Hematopoietic multipotent progenitor cell treated with erythropoietin and hydrocortisone succinate and interleukin-3 and kit ligand, for 15 days (in vitro differentiated cells): Measurements from ENCODE around the gene HOXC5.
A peak's percentile ranks its signal among the peaks of the same experiment; 100 is the strongest.

Experiments used
- DNase-seq: peaks from one replicate; pipeline ENCODE4 v3.0.0-alpha.2; 2015; ENCODE audit warnings: low spot score

The HOXC5 gene

GRCh38 chr12:53995378-53996239 is 37.2 kb upstream of the HOXC5 start:
- no peak for DNase-seq

GRCh38 chr12:53996240-53997203 is 36.3 kb upstream of the HOXC5 start:
- DNase-seq: no peak

GRCh38 chr12:53997204-53998109 is 35.4 kb upstream of the HOXC5 start:
- DNase-seq: no peak

- DNase-seq: no peak
Measured at GRCh38 chr12:53998110-53998899, 34.5 kb upstream of the HOXC5 start.

DNA sequence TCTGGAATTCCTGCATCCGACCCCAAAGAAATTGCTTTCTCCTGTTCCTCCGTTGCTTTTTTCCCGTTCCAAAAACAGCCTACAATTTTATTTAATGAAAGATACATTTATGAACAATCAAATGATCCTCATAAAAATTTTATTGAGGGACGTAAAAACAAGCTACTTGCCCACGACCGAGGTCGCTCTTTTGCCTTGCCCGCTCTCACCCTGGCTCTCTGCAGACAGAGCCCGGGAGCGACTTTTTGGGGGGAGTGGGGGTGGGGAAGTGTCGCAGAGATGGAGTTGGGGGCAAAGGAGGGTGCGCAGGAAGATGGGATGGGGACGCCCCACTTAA is 34.0 kb upstream of the HOXC5 start:
- no peak for DNase-seq

DNA sequence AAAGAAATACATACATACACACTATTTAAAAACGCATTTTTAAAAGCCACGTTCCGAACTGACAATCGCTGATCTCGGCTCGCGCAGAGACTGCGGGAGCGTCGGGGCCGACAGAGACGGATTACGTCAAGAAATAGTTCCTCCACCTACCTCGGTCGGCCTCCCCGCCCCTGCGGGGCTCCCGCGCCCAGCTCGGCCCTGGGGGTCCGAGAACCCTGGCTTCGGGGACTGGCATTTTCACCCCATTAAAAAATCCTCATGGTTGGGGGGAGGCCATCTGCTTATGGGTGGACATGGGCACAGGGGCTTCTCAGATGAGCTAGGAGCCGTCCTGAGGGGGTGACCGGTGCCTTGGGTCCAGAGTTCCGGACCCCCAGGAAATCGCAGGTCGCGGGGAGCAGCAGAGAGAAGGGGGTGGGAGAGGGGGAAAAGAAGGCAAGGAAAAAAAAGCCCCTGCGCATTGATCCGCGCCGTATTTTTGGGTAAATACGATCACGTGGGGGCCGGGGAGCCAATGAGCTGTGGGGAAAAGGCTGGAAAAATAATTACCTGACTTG is 33.2 kb upstream of the HOXC5 start:
- no peak for DNase-seq

DNA sequence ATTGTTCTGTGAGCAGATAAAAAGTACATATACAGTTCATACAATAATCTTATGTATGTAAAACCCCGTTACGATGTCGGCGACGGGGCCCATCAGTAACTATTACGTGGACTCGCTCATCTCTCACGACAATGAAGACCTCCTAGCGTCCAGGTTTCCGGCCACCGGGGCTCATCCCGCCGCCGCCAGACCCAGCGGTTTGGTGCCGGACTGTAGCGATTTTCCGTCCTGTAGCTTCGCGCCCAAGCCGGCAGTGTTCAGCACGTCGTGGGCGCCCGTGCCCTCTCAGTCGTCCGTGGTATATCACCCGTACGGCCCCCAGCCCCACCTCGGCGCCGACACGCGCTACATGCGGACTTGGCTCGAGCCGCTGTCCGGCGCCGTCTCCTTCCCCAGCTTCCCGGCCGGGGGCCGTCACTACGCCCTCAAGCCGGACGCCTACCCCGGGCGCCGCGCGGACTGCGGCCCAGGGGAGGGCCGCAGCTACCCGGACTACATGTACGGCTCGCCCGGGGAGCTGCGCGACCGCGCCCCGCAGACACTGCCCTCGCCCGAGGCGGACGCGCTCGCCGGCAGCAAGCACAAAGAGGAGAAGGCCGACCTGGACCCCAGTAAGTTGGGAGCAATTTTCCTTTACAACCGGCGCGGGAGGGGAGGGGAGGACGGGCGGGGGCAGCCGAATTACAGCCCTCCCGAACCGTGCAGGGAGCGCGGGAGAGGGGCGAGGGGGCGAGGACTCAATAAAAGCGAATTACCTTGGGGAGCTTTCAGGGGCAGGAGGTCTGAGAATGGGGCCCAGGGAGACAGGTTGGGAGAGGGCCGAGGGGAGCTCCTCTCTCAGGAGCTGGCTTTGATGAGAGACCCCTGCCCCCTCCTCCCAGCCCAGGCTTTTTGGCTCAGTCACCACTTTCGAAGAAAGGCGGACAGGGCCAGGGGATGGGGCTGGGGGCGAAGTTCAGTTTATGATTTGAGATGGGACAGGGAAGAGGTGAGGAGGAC is 32.4 kb upstream of the HOXC5 start, which contains the start of gene HOXC9:
Gene HOXC9 (plus strand): TSS at position 46 of the 999 bp plus-strand sequence. CDS start 28 bp downstream, at position 74.
- DNase-seq: no peak

GRCh38 chr12:54001283-54002187 is 31.3 kb upstream of the HOXC5 start:
- no peak for DNase-seq

DNA sequence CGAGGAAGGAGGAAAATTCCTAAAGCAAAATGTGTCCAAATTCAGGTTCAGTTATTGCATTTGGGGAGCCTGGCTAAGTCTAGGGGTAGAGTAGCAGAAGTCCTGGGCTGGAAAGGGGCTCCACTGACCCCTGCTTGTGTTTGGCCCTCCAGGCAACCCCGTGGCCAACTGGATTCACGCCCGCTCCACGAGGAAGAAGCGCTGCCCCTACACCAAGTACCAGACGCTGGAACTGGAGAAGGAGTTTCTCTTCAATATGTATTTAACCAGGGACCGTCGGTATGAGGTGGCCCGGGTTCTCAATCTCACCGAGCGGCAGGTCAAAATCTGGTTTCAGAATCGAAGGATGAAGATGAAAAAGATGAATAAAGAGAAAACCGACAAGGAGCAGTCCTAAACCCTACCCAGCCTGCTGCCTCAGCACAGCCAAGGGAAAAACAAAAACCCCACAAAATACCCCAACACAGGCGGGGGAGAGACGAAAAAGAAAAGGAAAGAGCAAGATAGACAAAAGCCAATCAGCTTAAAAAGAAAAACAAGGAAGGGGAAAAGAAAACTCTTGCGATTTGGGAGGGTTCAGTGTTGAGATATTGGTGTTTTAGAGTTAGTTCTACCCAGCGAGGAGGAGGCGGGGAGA is 30.5 kb upstream of the HOXC5 start:
- DNase-seq: no peak

- DNase-seq: no peak
Measured at GRCh38 chr12:54002915-54003389, 29.9 kb upstream of the HOXC5 start.

- DNase-seq: no peak
Measured at GRCh38 chr12:54003625-54004024, 29.2 kb upstream of the HOXC5 start.

DNA sequence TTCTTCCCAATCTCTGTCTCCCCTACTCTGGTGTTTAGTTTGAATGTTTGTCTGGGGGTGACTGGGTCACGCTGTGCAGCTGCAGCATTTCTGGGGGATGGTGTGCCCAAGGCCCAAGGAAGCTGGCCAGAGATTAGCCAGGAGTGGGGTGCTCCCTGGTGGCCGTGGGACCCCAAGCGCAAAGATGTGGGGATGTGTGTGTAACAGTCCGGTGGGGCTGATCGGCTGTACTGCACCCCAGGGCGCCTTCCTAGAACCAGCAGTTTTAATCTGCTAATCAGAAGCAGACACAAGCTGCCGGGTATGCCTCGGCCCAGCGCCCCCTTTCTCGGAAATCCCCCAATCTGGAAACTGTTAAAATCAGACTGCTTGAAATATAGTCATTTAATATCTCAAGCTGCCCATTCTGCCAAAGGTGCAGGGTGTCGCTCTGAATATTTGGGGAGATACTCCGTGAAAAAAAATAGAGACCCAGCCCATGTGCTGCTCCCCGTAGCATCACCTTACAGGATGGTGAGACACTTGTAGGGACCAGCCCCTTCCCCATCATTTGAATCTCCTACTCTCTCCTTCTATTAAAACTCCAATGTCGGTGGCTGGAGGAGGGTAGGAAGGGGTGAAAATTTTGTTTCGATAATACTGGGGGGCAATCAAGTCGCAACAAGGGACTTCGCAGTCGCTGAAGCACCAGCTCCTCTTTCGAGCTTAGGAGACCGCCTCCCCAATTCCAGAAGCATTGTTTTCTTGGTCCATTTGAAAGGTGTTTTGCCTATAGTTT is 28.6 kb upstream of the HOXC5 start:
- no peak for DNase-seq

DNA sequence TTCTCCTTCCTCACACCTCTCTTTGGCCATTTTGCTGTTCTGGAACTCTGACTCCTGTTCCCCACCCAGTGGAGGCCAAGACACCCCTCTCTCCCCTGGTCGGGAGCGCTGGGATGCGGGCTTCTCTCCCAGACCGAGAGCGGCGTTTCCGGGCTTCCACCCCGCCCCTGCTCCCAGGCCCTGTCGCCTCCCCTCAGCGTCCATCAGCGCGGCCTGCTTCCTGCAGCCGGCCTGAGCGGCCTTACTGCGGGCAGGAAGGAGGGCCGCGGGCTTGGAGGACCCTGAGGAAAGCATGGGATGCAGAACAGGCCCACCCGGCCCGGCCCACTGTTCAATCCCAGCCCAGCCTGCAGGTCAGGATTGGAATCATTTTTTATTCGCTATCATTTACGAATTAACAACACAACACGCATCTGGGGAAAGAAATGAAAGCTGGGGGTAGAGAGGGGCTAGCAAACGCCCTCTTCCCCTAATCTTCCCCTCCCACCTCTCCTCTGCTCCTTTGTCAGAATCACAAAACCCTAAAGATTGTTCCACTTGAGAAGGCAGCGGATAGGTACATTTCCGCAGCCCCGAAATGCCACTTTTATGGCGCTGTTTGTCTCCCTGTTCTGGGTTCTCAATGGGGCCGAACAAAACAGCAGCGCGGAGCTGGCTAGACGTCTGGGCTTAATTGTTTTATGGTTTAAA is 27.9 kb upstream of the HOXC5 start:
- DNase-seq: no peak

DNA sequence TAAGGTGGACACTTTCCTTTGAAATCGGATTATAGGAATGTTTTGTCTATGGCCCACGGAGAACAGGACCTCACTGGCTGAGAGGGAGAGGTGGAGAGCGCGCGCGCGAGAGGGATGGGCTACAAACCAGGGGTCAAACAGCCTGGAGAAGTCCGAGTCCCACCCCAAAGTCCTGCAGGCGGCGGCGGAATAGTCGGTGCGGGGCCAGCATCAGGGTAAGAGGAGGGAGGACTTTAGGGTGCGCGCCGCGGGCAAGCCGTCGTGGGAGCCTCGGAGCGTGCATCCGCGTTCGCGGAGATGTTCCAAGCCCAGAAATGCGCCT is 27.4 kb upstream of the HOXC5 start:
- DNase-seq: no peak

DNA sequence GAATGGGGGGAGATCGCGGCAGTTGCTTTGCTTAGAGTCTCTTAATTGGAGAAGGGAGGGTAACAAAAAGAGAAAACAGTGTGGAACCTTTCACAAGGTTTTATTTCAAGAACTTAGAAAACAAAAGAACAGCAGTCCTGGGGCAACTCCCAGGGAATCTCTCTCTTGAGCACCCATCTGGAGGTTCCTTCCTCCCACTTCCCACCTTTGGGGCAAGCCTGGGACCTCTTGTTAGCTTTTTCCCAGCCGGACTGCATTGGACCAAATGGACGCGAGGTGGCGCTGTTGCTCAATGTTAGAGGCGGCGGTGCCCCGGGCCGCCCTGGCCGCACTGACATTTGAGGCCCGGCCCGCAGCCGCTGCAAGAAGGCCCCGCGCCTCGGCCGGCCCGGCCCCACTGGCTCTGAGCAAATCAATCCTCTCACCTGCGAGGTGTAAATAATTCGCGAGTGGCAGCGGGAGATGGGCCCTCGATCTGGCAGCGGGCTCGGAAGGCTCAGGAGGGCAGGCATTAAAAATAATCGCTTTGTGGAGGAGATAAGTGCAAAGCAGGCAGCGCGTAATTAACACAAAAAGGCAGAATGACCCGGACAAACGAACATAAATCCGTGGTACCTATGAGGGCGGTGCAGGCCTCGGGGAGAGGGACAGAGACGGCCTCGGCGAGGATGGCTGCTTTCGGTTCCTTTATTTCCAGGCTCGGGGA is 26.8 kb upstream of the HOXC5 start:
- DNase-seq: peak; percentile 76
